OCI-LY3 (cell line): ENCODE data around the gene ZGLP1.

ENCODE experiments used
- CTCF ChIP-seq: fragments of 200-600, 300-600 bp; sonication (generic); IDR thresholded peaks from 2 replicates; pipeline ENCODE4 v1.5.1; 2014; ENCODE audit warnings: antibody characterized with exemption, low read length, low read depth
- EZH2phosphoT487 ChIP-seq: fragments of 200-600 bp; shearing (Covaris generic); IDR thresholded peaks from 2 replicates; pipeline ENCODE4 v1.6.1; 2018; ENCODE audit warnings: antibody characterized with exemption, mixed run types, low read depth

DNA sequence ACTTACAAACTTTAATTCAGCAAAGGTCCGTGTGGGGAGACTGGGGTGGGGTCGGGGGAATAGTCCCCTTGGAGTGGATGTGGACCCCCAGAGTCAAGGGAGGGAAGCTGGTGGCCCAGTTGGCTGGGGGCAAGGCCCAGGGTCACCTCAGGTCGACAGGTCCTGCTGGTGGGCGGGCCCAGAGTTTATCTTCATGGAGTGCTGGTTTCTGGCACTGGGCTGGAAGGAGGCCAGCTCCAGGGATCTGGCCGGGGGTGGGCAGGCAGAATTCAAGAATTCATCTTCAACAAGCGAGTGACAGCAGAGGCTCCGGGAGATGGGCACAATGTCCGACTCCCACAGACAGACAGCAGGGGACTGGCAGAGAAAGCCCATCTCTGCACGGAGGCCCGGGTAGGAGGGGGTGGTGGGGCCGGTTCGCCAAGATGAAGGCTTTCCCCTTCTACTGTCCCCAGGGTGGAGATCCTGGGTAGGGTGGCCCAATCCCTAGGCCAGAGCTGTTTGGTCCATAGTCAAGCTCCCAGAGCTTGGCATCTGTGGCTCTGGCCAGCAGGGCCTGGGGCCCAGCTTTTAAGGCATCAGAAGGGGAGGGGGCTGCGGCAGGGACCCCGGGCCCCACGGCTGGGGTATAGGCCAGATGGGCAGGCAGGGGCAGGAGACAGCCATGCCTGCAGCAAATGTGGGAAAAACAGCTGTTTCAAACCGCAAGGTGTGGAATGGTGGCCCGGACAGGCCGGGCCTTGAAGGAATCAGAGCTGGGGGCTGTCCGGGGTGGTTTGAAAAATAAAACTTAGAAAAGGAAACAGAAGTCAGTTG, 6.8 kb upstream of the ZGLP1 start:
- TF ChIP-seq CTCF (no peak), EZH2phosphoT487 (no peak)
